UCSD-AML1 (cell line): Measurements from ENCODE around the gene C6orf15.

Experiments used
- DNase-seq: peaks from one replicate; lab custom pipeline; 2025; ENCODE audit not compliant: unreplicated experiment; lab: John Stamatoyannopoulos, UW

Gene C6orf15

GRCh38 chr6:31131595-31131994 is 19.2 kb upstream of the C6orf15 start:
- no peak for DNase-seq

- no peak for DNase-seq
These were observed 18.4 kb upstream of the C6orf15 start for GRCh38 chr6:31130751-31131150.

DNA sequence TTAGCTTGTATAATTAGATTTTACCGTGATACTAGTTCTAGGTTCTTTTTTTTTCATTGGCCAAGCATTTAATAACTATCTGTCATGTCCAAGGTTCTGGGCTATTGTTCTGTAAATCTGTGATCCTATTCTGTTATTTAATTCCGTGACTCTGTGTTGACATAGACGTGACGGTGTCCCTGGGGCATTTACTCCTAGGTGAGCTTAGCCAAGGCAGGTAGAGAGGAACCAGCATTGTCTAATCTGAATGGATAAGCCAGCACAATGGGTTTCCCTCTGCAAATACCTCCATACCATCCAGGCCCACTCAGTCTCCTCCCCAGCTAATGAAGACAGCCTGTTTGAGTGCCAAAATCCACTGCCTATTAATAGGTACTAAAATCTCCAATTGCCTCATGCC is 16.8 kb upstream of the C6orf15 start:
- no peak for DNase-seq

GRCh38 chr6:31128093-31128676 is 15.8 kb upstream of the C6orf15 start:
- DNase-seq: peak; percentile 39

DNA sequence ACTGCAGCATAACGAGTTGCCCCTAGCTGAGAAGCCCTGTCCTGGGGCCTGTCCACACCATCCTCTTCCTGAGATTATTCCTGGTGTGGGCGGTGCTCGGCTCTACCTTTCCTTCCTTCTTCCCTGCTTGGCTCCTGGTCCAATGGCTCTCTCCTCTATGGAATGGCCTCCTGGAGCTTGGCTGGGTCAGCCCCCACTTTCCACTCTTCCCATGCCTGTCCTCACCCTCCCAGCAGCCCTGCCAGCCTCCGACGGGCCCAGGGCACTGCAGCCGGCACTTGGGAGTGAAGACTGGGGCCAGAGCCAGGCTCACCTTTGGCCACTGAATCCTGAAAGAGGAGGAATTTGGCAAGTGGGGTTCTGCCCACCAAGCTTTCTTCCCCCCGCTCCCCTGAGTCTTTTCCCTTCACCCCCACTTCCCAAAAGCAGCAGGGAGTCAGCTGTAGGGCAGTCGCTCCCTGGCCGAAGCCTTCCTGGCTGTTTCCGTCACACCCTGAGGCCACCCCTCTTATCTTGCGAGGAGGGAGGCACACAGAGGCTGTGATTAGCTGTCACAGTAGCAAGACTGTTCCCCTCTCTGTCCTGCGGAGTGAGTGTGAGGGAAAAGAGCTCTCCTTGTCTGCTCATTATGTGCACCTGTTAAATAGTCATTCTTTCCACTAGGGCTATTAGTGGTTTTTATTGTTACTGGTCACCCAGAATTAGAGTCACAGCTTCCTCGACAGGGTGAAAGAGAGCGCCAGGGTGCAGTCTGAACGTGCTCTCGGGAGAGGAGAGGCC is 14.2 kb upstream of the C6orf15 start:
- no peak for DNase-seq

DNA sequence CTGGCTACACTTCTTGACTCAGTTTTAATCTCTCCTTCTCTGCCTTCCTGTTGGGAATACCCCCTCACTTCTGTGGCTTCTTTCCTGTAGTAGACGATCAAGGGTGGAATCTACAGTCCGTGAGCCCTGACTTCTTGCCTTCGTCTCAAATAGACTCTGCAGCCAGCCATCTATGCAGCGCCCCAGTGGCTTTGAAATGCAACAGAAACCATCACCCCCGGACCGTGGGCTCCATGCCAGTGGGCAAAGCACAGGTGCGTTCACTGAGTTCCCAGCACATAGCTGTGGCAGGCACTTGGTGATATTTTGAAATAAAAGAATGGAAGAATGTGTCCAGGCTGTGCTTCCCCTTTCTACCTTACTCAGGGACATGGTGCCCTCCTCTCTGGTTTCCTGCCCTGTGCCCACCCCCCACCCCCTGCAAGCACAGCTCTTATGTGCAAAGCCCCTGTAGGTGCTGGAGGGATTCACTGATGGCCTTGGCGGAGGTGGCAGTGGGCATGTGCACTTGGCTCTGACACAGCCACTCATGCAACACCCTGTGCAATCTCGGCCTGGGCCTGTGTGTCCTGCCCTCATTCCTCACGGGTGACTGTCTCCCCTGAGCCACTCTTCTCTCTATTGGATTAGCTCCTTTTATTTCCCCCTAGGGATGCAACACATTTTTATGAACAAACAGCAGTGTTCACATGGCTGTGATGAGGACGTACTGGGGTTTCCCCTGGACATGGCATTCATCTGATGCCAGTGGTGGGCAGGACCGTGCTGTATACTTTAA is 13.4 kb upstream of the C6orf15 start:
- no peak for DNase-seq

- peak; percentile 16 for DNase-seq
These were observed 12.8 kb upstream of the C6orf15 start for GRCh38 chr6:31125162-31125561.

DNA sequence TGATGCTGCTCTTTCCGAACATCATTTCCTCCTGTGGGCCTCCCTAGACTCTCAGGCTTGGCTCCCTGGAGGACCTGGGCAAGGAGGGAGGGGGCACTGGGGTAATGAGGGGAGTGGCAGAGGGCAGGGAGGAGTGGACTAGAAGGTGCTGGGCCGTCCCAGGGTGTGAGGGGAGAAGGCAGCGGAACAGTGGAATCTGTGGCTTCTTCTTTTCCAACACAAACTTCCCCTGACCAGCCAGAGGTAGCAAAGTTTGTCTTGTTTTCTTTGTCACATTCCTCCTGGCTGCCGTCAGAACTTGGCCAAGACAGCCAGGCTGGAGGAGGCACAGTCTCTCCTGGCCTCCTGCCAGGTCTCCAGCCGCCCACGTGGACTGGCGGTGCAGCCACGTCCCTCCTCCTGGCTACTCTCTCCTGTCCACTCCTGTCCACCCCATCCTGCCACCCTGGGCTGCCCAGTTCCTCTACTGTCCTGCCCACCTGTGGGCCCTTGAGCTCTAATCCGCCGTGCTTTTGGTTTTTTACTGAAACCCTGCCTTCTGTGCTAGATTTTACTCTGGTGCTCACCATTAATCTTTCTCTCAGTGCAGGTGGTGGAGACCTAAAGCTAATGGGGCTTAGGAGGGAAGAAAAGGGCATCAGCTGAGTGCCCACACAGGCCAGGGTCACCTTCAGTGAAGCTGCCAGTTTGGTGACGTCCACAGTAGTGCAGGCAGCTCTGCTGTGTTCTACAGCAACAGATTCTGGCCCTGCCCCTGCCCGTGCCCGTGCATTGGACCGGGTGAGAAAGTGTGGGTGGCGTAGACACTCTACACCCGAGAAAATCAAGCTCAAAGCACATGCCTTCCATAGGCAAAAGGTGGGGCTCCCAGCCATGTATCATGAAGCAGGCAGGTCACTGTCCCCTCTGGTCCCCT is 10.7 kb upstream of the C6orf15 start:
- no peak for DNase-seq

DNA sequence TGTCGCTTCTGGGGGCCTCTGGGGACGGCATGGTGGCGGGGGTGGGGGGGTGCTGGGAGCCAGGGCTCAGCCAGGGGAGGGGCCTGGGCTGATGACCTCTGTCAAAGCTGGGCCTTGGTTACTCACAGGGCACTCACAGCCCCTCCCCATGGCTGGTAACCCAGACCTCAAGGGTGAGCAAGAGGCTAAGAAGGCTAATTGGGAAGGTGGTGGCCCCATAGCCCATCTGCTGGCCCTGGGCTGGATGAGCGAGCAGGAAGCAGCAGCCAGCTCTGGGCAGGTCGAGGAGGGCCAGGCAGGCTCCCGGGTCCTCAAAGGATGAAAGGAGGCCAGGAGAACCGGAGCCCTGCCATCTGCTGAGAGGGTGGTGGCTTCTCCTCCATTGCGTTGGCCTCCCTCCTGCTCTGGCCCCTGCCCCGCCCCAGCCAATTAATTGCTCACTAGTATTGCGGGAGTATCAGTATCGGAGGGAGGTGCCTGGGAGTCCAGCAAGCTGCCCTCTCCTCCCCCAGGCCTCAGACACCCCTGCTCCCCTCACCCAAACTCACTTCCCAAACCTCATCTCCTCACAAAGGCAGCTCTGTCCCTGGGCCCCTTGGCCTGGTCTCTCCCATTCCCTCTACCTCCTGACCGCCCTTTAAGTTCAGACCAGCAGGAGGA is 8.9 kb upstream of the C6orf15 start:
- no peak for DNase-seq

- DNase-seq: no peak
These were observed 8.0 kb upstream of the C6orf15 start, which contains the start of gene CDSN for GRCh38 chr6:31120151-31120915. Gene CDSN, minus strand, starts transcription at chr6:31120446. Its CDS starts 27 bp downstream, at chr6:31120419.

- no peak for DNase-seq
These were observed 5.8 kb upstream of the C6orf15 start for GRCh38 chr6:31118178-31118577.

GRCh38 chr6:31116661-31117385 is 4.4 kb upstream of the C6orf15 start:
- no peak for DNase-seq

- no peak for DNase-seq
These were observed 3.7 kb upstream of the C6orf15 start for GRCh38 chr6:31115941-31116560.

DNA sequence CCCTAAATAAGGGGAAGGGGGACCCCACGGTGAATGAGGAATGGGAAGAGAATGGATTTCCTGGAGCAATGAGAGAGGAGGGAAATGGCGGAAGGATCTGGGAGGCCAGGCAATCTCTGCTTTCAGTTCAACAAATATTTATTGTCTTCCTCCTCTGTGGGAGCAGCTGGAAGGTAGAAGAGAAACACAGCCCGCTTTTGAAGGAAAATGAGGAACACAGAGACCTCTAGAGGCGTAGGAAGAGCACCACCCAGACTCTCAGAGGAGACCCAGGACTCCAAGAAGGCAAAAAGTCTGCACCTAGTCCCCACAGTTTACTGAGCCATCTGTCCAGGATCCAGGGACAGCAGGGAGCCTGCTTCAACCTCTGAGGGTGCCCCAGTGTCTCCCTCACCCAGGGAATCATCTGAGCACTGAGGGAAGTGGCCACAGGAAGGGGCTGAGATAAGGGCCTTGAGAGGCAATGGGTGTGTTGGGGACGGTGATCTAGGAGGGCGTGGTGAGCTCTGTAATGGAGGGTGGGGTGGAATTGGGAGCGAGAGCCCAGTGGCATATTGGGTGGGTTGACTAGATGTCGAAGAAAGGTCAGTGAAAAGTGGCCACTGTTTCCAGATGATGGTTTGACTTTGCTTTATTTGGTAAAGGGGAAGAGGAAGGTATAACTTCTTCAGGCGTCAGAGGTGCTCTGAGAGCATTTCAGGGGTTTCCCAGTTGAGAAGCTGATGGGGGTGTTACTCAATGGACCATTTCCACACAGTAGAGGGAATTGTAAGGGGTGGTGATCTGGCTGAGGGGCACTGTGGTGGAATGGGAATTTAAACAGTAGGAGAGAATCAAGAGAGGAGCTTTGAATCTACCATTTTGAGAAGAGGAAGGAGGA is 2.8 kb upstream of the C6orf15 start:
- no peak for DNase-seq

- DNase-seq: no peak
These were observed 2.1 kb upstream of the C6orf15 start, which contains the start of gene PSORS1C1 for GRCh38 chr6:31114541-31114878. Gene PSORS1C1, plus strand, starts transcription at chr6:31114800. Its CDS starts 14,833 bp downstream, at chr6:31129633.

DNA sequence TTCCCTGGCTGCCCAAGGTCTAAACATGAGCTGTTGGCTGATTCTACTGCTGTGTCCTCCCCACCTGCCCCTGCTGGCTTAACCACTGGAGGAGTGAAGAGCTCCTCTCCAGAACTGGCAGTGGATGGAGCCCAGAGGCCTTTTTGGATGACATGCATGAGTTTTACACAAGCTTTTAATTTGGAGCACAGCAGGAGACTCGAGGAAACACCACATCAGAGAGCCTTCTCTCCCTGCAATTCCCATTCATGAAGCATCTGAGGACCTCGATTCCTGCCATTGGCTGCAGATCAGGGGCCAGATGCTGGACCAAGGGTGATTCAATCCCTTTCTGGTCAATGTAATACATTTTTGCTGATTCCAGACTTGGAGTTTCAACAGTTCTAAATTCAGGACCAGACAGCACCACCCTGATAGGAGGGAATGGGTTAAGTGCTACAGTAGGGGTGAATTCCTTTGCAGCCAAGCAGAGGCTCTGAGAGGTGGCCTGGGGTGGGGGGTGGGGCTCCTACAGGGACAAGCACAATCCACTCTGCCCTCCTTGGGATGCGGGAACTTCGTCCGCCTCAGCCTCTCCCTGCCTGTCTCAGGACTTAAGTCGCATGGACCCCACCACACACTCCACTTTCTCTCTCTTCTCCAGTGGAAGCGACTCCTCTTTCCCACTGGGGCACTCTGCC is 1.6 kb upstream of the C6orf15 start:
- no peak for DNase-seq

- DNase-seq: no peak
These were observed 663 bp downstream of the C6orf15 start for GRCh38 chr6:31111712-31112111.
